ENCODE data around the gene XAB2.

Gene XAB2

DNA sequence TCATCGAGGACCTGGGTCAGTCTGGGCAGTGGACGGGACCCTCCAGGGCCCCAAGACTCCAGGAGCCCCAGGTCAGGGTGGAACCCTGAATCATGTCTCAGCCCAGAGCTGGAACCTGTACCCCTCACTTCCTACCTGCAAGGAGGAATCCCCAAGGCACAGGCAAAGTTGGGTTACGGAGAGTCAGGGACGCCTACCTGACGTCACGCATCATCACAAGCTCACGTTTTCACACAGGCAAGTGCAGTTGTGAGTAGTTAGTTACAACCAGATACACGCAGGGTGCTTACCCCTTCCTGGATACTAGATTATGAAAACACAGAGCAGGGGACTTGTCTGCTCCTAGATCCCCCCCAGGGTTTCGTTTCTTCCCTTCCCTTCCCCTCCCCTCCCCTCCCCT is 41.4 kb upstream of the XAB2 start:
- Histone ChIP-seq H4K20me1 (ENCODE audit: insufficient read depth, low read length) (no peaks in the 10 kb centered on the region), H3K9me3 (replicated peaks; ENCODE audit: insufficient read depth, low read length) (no peaks in the 10 kb centered on the region), H3K4me1 (ENCODE audit: low read length) (no peaks in the 10 kb centered on the region), H2AFZ (ENCODE audit: low read length) (no peak overlapping the region), H3K79me2 (ENCODE audit: low read length) (no peaks in the 10 kb centered on the region), H3K4me3 (ENCODE audit: low read length) (no peak overlapping the region), H3K4me2 (ENCODE audit: low read depth, low read length) (no peak overlapping the region), H3K27ac (ENCODE audit: low read length) (no peak overlapping the region), H3K9ac (ENCODE audit: low read length) (no peak overlapping the region), H3K27me3 (replicated peaks; ENCODE audit: insufficient read depth, low read length) (peaks cover 78% of the 10 kb centered on the region), H3F3A (ENCODE audit: insufficient read depth, low read length) (no peaks in the 10 kb centered on the region), H3K9me2 (replicated peaks; ENCODE audit: insufficient read depth, low read length) (no peaks in the 10 kb centered on the region), H3K36me3 (replicated peaks; ENCODE audit: insufficient read depth, low read length) (no peaks in the 10 kb centered on the region)
- no peak for DNase-seq
- no peak for TF ChIP-seq EZH2phosphoT487 (IDR thresholded peaks at IDR 0.05; ENCODE audit: low read length)

DNA sequence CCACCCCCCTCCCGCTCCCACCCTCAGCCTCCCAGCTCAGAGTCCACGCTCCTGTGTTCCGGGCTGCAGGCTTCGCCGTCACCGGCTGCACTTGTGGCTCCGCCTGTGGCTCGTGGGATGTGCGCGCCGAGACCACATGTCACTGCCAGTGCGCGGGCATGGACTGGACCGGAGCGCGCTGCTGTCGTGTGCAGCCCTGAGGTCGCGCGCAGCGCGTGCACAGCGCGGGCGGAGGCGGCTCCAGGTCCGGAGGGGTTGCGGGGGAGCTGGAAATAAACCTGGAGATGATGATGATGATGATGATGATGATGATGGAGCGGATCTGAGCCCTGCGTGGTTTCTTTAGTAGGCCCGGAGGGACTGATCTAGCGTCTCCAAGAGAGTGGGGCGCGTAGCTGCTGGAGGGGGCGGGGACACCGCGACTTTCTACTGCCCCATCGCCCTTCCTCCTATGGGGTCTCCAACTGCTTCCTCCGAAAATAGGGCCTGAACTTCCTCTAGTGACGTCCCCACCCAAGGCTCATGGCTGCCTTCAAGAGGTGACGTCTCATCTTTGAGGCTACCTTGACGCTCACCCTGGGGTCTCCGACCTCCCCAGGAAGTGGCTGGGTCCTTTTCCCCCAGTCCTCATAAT is 40.9 kb upstream of the XAB2 start:
- no peak overlapping the region for H3K4me3 ChIP-seq (ENCODE audit: low read length)
- no peak overlapping the region for H3K4me2 ChIP-seq (ENCODE audit: low read depth, low read length)

DNA sequence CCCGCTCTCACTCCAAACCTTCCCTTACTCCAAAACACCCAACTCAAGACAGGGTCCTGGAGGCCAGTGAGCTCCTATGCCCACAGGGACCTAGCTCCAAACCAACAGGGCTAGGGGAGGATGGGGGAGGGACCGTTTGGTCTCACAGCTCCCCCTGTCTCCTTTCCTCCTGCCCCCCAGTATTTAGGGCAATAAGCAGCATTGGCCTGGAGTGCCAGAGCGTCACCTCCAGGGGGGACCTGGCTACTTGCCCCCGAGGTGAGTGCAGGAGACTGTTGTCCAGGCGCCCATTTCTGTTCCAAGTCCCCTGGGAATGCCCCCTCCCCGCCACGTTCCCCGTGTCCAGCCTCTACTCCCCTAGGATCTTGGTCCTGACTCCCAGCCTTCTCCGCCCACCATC is 40.3 kb upstream of the XAB2 start:
- Histone ChIP-seq H3K9ac (ENCODE audit: low read length) (no peak overlapping the region), H3K79me2 (ENCODE audit: low read length) (no peaks in the 10 kb centered on the region), H2AFZ (ENCODE audit: low read length) (no peak overlapping the region), H4K20me1 (ENCODE audit: insufficient read depth, low read length) (no peaks in the 10 kb centered on the region), H3K27ac (ENCODE audit: low read length) (no peak overlapping the region), H3K9me3 (replicated peaks; ENCODE audit: insufficient read depth, low read length) (no peaks in the 10 kb centered on the region), H3K9me2 (replicated peaks; ENCODE audit: insufficient read depth, low read length) (no peaks in the 10 kb centered on the region), H3F3A (ENCODE audit: insufficient read depth, low read length) (no peaks in the 10 kb centered on the region), H3K36me3 (replicated peaks; ENCODE audit: insufficient read depth, low read length) (no peaks in the 10 kb centered on the region), H3K4me3 (ENCODE audit: low read length) (no peak overlapping the region), H3K27me3 (replicated peaks; ENCODE audit: insufficient read depth, low read length) (peaks cover 80% of the 10 kb centered on the region), H3K4me2 (ENCODE audit: low read depth, low read length) (no peak overlapping the region), H3K4me1 (ENCODE audit: low read length) (no peaks in the 10 kb centered on the region)
- TF ChIP-seq EZH2phosphoT487 (IDR thresholded peaks at IDR 0.05; ENCODE audit: low read length) (no peak), EZH2 (optimal IDR thresholded peaks at IDR 0.05; ENCODE audit: low read depth, low read length) (no peak), CTCF (IDR thresholded peaks at IDR 0.05; ENCODE audit: low read length) (no peak)
- DNase-seq: no peak

More for the DNA sequence above, 40.9 kb upstream of the XAB2 start:
- H3K9me2 ChIP-seq (replicated peaks; ENCODE audit: insufficient read depth, low read length): no peaks in the 10 kb centered on the region
- H2AFZ ChIP-seq (ENCODE audit: low read length): no peak overlapping the region
- peaks cover 78% of the 10 kb centered on the region for H3K27me3 ChIP-seq (replicated peaks; ENCODE audit: insufficient read depth, low read length)
- DNase-seq: no peak
- no peak overlapping the region for H3K27ac ChIP-seq (ENCODE audit: low read length)
- no peak overlapping the region for H3K9ac ChIP-seq (ENCODE audit: low read length)
- H3F3A ChIP-seq (ENCODE audit: insufficient read depth, low read length): no peaks in the 10 kb centered on the region
- no peaks in the 10 kb centered on the region for H3K9me3 ChIP-seq (replicated peaks; ENCODE audit: insufficient read depth, low read length)
- no peak for TF ChIP-seq CTCF (IDR thresholded peaks at IDR 0.05; ENCODE audit: low read length)
- no peak for TF ChIP-seq EZH2phosphoT487 (IDR thresholded peaks at IDR 0.05; ENCODE audit: low read length)
- no peak for TF ChIP-seq EZH2 (optimal IDR thresholded peaks at IDR 0.05; ENCODE audit: low read depth, low read length)
- no peaks in the 10 kb centered on the region for H3K79me2 ChIP-seq (ENCODE audit: low read length)
- H3K36me3 ChIP-seq (replicated peaks; ENCODE audit: insufficient read depth, low read length): no peaks in the 10 kb centered on the region
- no peaks in the 10 kb centered on the region for H4K20me1 ChIP-seq (ENCODE audit: insufficient read depth, low read length)
- H3K4me1 ChIP-seq (ENCODE audit: low read length): no peaks in the 10 kb centered on the region

DNA sequence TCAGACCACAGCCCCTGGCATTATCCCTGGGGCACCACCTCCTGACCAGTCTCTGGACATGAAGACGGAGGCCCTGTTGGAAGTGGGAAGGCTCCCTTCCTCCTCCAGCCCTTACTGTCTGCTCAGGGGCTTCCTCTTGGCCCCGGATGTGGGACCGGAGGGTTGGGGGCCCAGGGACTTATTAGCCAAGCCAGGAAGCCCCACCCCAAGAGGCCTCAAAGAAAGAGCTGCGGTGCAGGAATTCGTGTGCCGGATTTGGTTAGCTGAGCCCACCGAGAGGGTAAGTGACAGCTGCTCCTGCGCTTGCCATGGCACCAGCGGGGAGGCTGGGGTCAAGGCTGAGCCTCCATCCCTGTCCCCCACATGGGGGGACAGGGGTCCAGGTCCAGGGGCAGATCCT is 39.5 kb upstream of the XAB2 start, which contains the start of gene RETN:
Gene RETN, plus strand, starts transcription at position 208 of the 400 bp plus-strand sequence. CDS start 278 bp downstream, outside the sequence.
- no peaks in the 10 kb centered on the region for H3K9me3 ChIP-seq (replicated peaks; ENCODE audit: insufficient read depth, low read length)
- no peaks in the 10 kb centered on the region for H3K79me2 ChIP-seq (ENCODE audit: low read length)
- H3K36me3 ChIP-seq (replicated peaks; ENCODE audit: insufficient read depth, low read length): no peaks in the 10 kb centered on the region
- H4K20me1 ChIP-seq (ENCODE audit: insufficient read depth, low read length): no peaks in the 10 kb centered on the region
- DNase-seq: no peak
- no peak within 1 kb of the TSS for H3K4me2 ChIP-seq (ENCODE audit: low read depth, low read length)
- H3K27me3 ChIP-seq (replicated peaks; ENCODE audit: insufficient read depth, low read length): peaks cover 84% of the 10 kb centered on the region
- H3K9ac ChIP-seq (ENCODE audit: low read length): no peak within 1 kb of the TSS
- H3K4me3 ChIP-seq (ENCODE audit: low read length): no peak within 1 kb of the TSS
- H3K27ac ChIP-seq (ENCODE audit: low read length): no peak within 1 kb of the TSS
- H2AFZ ChIP-seq (ENCODE audit: low read length): no peak within 1 kb of the TSS
- H3F3A ChIP-seq (ENCODE audit: insufficient read depth, low read length): no peaks in the 10 kb centered on the region
- TF ChIP-seq EZH2 (optimal IDR thresholded peaks at IDR 0.05; ENCODE audit: low read depth, low read length): no peak
- TF ChIP-seq EZH2phosphoT487 (IDR thresholded peaks at IDR 0.05; ENCODE audit: low read length): no peak
- TF ChIP-seq CTCF (IDR thresholded peaks at IDR 0.05; ENCODE audit: low read length): no peak
- H3K4me1 ChIP-seq (ENCODE audit: low read length): no peaks in the 10 kb centered on the region
- H3K9me2 ChIP-seq (replicated peaks; ENCODE audit: insufficient read depth, low read length): no peaks in the 10 kb centered on the region
